Hematopoietic multipotent progenitor cell (in vitro differentiated cells): ENCODE data around the gene ELAVL1. TPM values are rescaled to one million over a fixed set of nuclear protein-coding genes. Genes with fewer than 3 reads are reported as not detected.
"Not testable (repeated sequence)": the region's sequence is repeated elsewhere in the genome, so short reads cannot be mapped to it uniquely, and the experiment has no call there.

ENCODE experiments used
- DNase-seq, 3 donors: peaks; one replicate each; pipeline ENCODE4 v3.0.0-alpha.2; 2011 to 2015; ENCODE audit warnings: low read depth in 2 of 3, low spot score in 2 of 3
- total RNA-seq: library from RNA; depleted of rRNA; stranded (reverse); fragments of >200 nt; gene quantifications from one replicate; pipeline ENCODE4 v1.2.3, GENCODE V29; 2012

Gene ELAVL1
- total RNA-seq = 44.4 TPM

GRCh38 chr19:8005534-8006256, at the start of gene ELAVL1:
TSS of gene ELAVL1 (minus strand) at chr19:8005641. CDS start at chr19:7991815, 13,826 bp downstream.
- DNase-seq = peak; percentile 76 to 91 (median 89)

GRCh38 chr19:8054169-8054568, 48.7 kb upstream of the ELAVL1 start:
- DNase-seq = no peak

GRCh38 chr19:8052464-8052859, 47.0 kb upstream of the ELAVL1 start, which contains the start of gene CCL25:
TSS of gene CCL25 (plus strand) at chr19:8052760. CDS start at chr19:8053050, 290 bp downstream.
- DNase-seq = no peak

GRCh38 chr19:8050274-8051096, 45.0 kb upstream of the ELAVL1 start:
- peak; percentile 61 to 99 (median 98) for DNase-seq

GRCh38 chr19:8046569-8047165, 41.2 kb upstream of the ELAVL1 start:
- no peak for DNase-seq

- no peak for DNase-seq
Observed at GRCh38 chr19:8045872-8046568, 40.6 kb upstream of the ELAVL1 start.

GRCh38 chr19:8044018-8044417, 38.6 kb upstream of the ELAVL1 start:
- DNase-seq = no peak

GRCh38 chr19:8042900-8043299, 37.5 kb upstream of the ELAVL1 start:
- DNase-seq = no peak

- DNase-seq = peak in 2 of 3 donors; percentile 41 to 47
Observed at GRCh38 chr19:8041531-8041931, 36.1 kb upstream of the ELAVL1 start.

- DNase-seq = no peak
Observed at GRCh38 chr19:8039231-8039630, 33.8 kb upstream of the ELAVL1 start.

- no peak for DNase-seq
Observed at GRCh38 chr19:8038815-8039214, 33.4 kb upstream of the ELAVL1 start.

- DNase-seq = no peak
Observed at GRCh38 chr19:8036434-8037099, 31.1 kb upstream of the ELAVL1 start.

GRCh38 chr19:8034178-8034525, 28.7 kb upstream of the ELAVL1 start:
- DNase-seq = no peak

- DNase-seq = peak in 2 of 3 donors; percentile 62 to 72
Observed at GRCh38 chr19:8033287-8034177, 28.1 kb upstream of the ELAVL1 start.

- no peak for DNase-seq
Observed at GRCh38 chr19:8030960-8031359, 25.5 kb upstream of the ELAVL1 start.

GRCh38 chr19:8028951-8029491, 23.6 kb upstream of the ELAVL1 start:
- no peak for DNase-seq

- DNase-seq = no peak
Observed at GRCh38 chr19:8025316-8025715, 19.9 kb upstream of the ELAVL1 start.

- not testable (repeated sequence) for DNase-seq
Observed at GRCh38 chr19:8024256-8024655, 18.8 kb upstream of the ELAVL1 start.

GRCh38 chr19:8023371-8023770, 17.9 kb upstream of the ELAVL1 start:
- no peak for DNase-seq
